Subcutaneous abdominal adipose tissue (tissue), 5 donors: Measurements from ENCODE around the gene EEF1E1.

ENCODE experiments used
- H3K27ac ChIP-seq: one replicate; pipeline ENCODE4 v1.7.0; 2013; ENCODE audit warnings: low read depth, mild to moderate bottlenecking, inconsistent platforms, low read length, moderate library complexity
- H3K27me3 ChIP-seq, 5 donors: one replicate each; pipeline ENCODE4 v1.7.0; 2013; ENCODE audit warnings: low read length in 5 of 5, inconsistent platforms in 1 of 5; ENCODE audit not compliant: control insufficient read depth in 5 of 5, insufficient read depth in 4 of 5
- H3K36me3 ChIP-seq, 5 donors: one replicate each; pipeline ENCODE4 v1.7.0; 2013; ENCODE audit warnings: low read length in 5 of 5; ENCODE audit not compliant: control insufficient read depth in 5 of 5, insufficient read depth in 5 of 5
- H3K4me1 ChIP-seq, 5 donors: one replicate each; pipeline ENCODE4 v1.7.0; 2013; ENCODE audit warnings: low read length in 5 of 5, mild to moderate bottlenecking in 3 of 5, moderate library complexity in 1 of 5; ENCODE audit not compliant: control insufficient read depth in 5 of 5, insufficient read depth in 5 of 5
- H3K4me3 ChIP-seq, 5 donors: one replicate each; pipeline ENCODE4 v1.7.0; 2013; ENCODE audit warnings: low read length in 5 of 5, low read depth in 1 of 5
- H3K9ac ChIP-seq, 5 donors: one replicate each; pipeline ENCODE4 v1.7.0; 2013; ENCODE audit warnings: low read length in 5 of 5, mild to moderate bottlenecking in 4 of 5, moderate library complexity in 3 of 5
- H3K9me3 ChIP-seq, 5 donors: one replicate each; pipeline ENCODE4 v1.7.0; 2013; ENCODE audit warnings: low read length in 5 of 5; ENCODE audit not compliant: control insufficient read depth in 5 of 5
- donor health status: healthy.
- donor health status: healthy.
- donor health status: healthy.
- donor health status: healthy.
- donor health status: healthy.

The EEF1E1 gene

GRCh38 chr6:8079126-8079525, 23.2 kb downstream of the EEF1E1 start:
- Histone ChIP-seq H3K9ac (no peak overlapping the region), H3K4me1 (peaks cover 0 to 11% (median 0%) of the 10 kb centered on the region in 5 donors), H3K4me3 (no peak overlapping the region), H3K9me3 (no peaks in the 10 kb centered on the region), H3K36me3 (peaks cover 0 to 3% (median 0%) of the 10 kb centered on the region in 5 donors), H3K27me3 (no peaks in the 10 kb centered on the region), H3K27ac (no peak overlapping the region)

GRCh38 chr6:8077991-8078390, 24.4 kb downstream of the EEF1E1 start:
- Histone ChIP-seq H3K9me3 (no peaks in the 10 kb centered on the region), H3K9ac (no peak overlapping the region), H3K36me3 (peaks cover 0 to 2% (median 0%) of the 10 kb centered on the region in 5 donors), H3K27me3 (no peaks in the 10 kb centered on the region), H3K27ac (no peak overlapping the region), H3K4me1 (peaks cover 0 to 11% (median 0%) of the 10 kb centered on the region in 5 donors), H3K4me3 (no peak overlapping the region)

DNA sequence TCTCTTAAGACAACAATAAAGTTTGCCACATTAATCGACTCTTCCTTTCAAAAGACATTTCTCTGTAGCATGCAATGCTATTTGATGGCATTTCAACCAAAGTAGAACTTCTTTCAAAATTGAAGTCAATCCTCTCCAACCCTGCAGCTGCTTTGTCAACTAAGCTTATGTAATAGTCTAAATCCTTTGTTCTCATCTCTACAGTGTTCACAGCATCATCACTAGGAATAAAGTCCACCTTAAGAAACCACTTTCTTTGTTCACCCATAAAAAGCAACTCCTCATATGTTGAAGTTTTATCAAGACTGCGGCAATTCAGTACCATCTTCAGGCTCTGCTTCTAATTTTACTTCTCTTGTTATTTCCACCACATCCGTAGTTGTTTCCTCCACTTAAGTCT, 26.6 kb downstream of the EEF1E1 start:
- H3K9ac ChIP-seq, result no peak overlapping the region
- no peaks in the 10 kb centered on the region for H3K27me3 ChIP-seq
- no peak overlapping the region for H3K4me3 ChIP-seq
- no peaks in the 10 kb centered on the region for H3K9me3 ChIP-seq
- H3K27ac ChIP-seq, result no peak overlapping the region
- H3K4me1 ChIP-seq, result peaks cover 0 to 11% (median 0%) of the 10 kb centered on the region in 5 donors
- H3K36me3 ChIP-seq, result peaks cover 0 to 1% (median 0%) of the 10 kb centered on the region in 5 donors

DNA sequence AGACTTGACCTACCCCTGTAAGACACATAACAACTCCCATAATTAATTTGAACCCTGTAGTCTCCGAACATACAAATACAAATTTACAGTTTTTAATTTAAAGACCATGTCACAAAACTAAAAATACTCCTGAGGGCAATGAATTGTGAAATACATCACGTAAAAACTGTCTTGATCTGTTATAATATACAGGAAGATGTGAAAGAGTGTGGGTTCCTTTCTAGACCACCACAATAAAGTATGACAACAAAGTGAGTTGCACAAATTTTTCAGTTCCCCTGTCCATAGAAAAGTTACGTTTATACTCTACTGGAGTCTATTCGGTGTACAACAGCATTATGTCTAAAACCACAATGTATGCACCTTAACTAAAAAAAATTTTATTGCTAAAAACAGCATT, 27.2 kb downstream of the EEF1E1 start:
- H3K4me1 ChIP-seq, result peaks cover 0 to 10% (median 0%) of the 10 kb centered on the region in 5 donors
- H3K4me3 ChIP-seq, result no peak overlapping the region
- H3K27ac ChIP-seq, result no peak overlapping the region
- H3K9ac ChIP-seq, result no peak overlapping the region
- no peaks in the 10 kb centered on the region for H3K36me3 ChIP-seq
- no peaks in the 10 kb centered on the region for H3K9me3 ChIP-seq
- H3K27me3 ChIP-seq, result no peaks in the 10 kb centered on the region

DNA sequence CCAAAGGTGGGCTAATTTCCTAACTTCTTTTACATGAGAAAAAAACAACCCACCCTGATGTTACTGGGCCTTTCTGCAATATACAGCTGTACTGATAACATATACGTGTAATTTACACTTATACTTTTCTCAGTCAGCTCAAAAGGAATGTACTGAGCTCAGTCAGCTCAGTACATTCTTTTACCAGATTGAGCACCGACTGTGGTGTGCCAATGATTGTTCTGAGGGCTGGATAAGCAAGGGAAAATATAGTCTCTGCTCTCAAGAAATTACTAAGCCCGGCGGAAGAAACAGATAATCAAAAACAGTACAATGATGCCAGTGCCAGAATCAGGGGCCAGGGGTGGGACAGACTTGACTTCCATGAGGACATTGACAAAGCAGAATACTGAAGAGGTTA, 28.1 kb downstream of the EEF1E1 start:
- Histone ChIP-seq H3K4me1 (peaks cover 0 to 20% (median 7%) of the 10 kb centered on the region in 5 donors), H3K4me3 (no peak overlapping the region), H3K27me3 (no peaks in the 10 kb centered on the region), H3K9me3 (no peaks in the 10 kb centered on the region), H3K9ac (no peak overlapping the region), H3K27ac (no peak overlapping the region), H3K36me3 (no peaks in the 10 kb centered on the region)

DNA sequence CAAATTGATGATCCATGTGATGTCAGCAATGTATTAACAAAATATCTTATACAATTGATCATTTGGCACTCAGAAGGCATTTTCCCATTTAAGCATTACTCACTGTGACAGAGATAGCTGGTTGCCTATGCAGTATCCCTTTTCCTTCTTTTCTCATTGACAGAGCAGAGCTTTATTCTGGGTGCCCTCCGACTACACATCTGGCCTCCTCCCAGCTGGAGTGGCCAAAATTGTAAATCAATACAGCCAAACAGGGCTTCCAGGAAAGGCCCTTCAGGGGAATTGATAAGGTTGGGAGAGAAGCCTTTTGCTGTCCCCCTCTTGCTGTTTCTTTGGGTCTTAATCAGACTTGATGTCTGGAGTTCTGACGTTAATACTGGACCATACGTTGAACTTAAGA, 28.6 kb downstream of the EEF1E1 start:
- Histone ChIP-seq H3K4me3 (no peak overlapping the region), H3K27me3 (no peaks in the 10 kb centered on the region), H3K9ac (no peak overlapping the region), H3K9me3 (no peaks in the 10 kb centered on the region), H3K36me3 (no peaks in the 10 kb centered on the region), H3K4me1 (peaks cover 0 to 24% (median 7%) of the 10 kb centered on the region in 5 donors), H3K27ac (no peak overlapping the region)

DNA sequence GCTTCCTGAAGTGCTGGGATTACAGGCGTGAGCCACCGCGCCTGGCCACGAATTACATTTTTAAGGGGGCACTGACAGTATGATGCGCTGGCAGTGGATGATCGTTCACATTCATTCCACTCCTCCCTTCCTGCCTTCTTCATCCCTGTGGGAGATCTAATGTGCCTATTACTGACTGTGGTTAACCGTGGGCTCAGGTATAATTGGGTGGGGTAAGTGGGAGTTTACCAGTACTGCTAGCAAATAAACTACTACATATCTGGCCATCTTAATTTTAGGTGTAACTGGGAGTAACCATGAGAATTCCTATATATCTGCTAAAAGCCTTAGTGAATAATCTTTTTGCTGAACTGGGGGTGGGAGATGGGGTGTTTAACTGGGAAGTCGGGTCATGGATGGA, 31.6 kb downstream of the EEF1E1 start:
- Histone ChIP-seq H3K4me1 (peaks cover 0 to 18% (median 7%) of the 10 kb centered on the region in 5 donors), H3K36me3 (no peaks in the 10 kb centered on the region), H3K4me3 (no peak overlapping the region), H3K27me3 (no peaks in the 10 kb centered on the region), H3K9me3 (no peaks in the 10 kb centered on the region), H3K27ac (no peak overlapping the region), H3K9ac (no peak overlapping the region)

DNA sequence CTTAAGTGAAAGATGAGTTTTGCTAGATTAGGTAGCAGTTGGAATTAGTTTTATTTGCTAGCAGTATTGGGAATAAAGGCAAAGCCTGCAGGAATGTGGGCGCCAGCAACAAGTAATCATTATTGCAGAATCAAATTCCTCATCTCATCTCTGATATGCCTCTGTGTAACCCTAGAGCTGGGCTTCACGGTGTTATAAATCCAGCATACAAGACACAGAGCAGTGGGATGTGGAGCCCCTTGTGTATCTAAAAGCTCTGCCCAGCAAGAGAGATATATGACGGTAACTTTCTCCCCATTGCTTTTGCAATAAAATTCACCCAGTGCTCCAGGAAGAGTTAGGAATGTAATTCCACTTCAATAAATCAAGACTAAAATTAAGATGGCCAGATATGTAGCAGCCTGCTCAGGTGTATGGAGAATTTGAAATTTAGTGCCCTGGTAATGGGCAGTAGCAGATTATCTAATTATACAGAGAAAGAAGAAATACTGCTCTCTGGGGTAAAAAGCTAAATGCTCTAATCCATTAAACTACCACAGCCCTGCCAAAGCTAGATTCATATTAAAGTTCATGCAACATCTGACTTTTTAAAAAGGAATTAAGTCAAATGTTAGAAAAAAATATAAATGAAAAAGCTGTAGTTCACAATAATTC, 32.6 kb downstream of the EEF1E1 start:
- H3K27me3 ChIP-seq, result no peaks in the 10 kb centered on the region
- H3K9me3 ChIP-seq, result no peaks in the 10 kb centered on the region
- H3K4me3 ChIP-seq, result no peak overlapping the region
- no peaks in the 10 kb centered on the region for H3K36me3 ChIP-seq
- no peak overlapping the region for H3K9ac ChIP-seq
- peak overlapping the region; percentile 12 for H3K27ac ChIP-seq
- H3K4me1 ChIP-seq, result peaks cover under 1 to 18% (median 9%) of the 10 kb centered on the region in 5 donors

GRCh38 chr6:8069151-8069550, 33.2 kb downstream of the EEF1E1 start:
- H3K4me1 ChIP-seq, result peaks cover 1 to 22% (median 13%) of the 10 kb centered on the region in 5 donors
- H3K9ac ChIP-seq, result no peak overlapping the region
- H3K27me3 ChIP-seq, result no peaks in the 10 kb centered on the region
- no peaks in the 10 kb centered on the region for H3K9me3 ChIP-seq
- H3K36me3 ChIP-seq, result no peaks in the 10 kb centered on the region
- H3K4me3 ChIP-seq, result no peak overlapping the region
- H3K27ac ChIP-seq, result no peak overlapping the region

DNA sequence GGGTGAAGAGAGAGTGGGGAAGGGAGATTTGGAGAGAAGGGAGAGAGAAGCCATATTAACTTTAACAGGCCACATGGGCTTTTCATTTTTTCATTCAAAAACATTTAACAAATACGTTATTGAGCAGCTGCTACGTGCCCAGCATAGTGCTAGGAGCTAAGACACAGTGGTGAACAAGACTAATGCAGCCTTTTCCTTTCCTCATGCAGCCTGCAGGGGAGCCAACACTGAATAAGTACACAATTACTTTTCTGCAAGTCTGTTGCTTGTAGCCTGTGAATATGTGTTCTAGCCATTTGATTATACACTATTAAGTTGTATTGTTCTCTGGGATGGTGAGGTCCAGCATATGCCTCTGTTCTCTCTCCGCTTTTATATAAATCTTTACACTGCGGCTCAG, 36.2 kb downstream of the EEF1E1 start:
- Histone ChIP-seq H3K27ac (no peak overlapping the region), H3K4me3 (no peak overlapping the region), H3K36me3 (peaks cover 4 to 9% (median 4%) of the 10 kb centered on the region in 5 donors)

More for the DNA sequence above, 36.2 kb downstream of the EEF1E1 start:
- Histone ChIP-seq H3K27me3 (no peaks in the 10 kb centered on the region), H3K4me1 (peaks cover 1 to 29% (median 21%) of the 10 kb centered on the region in 5 donors), H3K9me3 (no peaks in the 10 kb centered on the region), H3K9ac (no peak overlapping the region)
